ENCODE results near the gene ZNF662.
"Not testable (repeated sequence)": the region's sequence is repeated elsewhere in the genome, so short reads cannot be mapped to it uniquely, and the experiment has no call there.

Gene ZNF662

GRCh38 chr3:42906070-42906847 is at the start of gene ZNF662:
Gene ZNF662, plus strand, starts transcription at chr3:42906142. Its CDS starts 1,973 bp downstream, at chr3:42908115.
- peak; percentile 44 for DNase-seq

GRCh38 chr3:42856544-42856943 is 49.4 kb upstream of the ZNF662 start:
- DNase-seq = no peak

DNA sequence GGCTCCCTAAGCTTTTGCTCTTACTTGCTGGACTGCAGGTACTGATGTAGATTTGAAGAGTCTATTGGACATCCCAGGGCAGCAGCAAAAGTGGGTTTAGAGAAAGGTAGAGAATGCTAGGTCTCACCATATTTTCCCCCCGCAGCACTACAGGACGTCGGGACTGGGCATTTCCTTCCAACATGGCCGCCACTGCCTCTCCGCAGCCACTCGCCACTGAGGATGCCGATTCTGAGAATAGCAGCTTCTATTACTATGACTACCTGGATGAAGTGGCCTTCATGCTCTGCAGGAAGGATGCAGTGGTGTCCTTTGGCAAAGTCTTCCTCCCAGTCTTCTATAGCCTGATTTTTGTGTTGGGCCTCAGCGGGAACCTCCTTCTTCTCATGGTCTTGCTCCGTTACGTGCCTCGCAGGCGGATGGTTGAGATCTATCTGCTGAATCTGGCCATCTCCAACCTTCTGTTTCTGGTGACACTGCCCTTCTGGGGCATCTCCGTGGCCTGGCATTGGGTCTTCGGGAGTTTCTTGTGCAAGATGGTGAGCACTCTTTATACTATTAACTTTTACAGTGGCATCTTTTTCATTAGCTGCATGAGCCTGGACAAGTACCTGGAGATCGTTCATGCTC is 41.5 kb upstream of the ZNF662 start:
- no peak for DNase-seq

GRCh38 chr3:42865256-42865655 is 40.7 kb upstream of the ZNF662 start:
- no peak for DNase-seq

GRCh38 chr3:42867138-42867537 is 38.8 kb upstream of the ZNF662 start:
- no peak for DNase-seq

GRCh38 chr3:42868841-42869240 is 37.1 kb upstream of the ZNF662 start:
- DNase-seq = no peak

DNA sequence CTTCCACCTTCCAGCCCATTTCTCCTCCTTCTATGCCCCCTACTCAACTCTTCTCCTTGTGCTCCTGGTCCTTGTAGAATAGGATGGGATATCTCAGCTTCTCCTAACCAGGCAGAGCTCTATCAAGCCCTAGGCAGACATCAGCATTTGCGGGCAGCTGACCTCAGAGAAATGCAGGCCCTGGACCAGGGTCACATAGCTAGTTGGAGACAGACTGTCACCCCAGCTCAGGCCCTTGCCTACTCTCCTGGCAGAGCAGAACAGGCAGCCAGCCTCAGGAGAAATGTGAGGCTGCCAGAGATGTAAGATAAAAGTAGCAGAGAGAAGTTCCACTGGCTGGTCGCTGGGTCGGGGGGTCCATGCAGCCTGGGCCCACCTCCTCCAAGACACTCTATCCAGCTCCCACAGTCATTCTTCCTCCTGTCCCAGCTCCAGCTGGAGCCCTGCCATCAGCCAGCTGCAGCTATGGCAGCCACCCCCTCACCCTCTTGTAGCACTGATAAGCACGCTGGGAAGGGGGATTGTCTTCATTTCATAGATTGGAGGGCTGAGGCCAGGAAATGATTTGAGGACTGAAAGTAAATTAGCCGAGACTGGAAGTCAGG is 34.2 kb upstream of the ZNF662 start:
- peak; percentile 74 for DNase-seq

DNA sequence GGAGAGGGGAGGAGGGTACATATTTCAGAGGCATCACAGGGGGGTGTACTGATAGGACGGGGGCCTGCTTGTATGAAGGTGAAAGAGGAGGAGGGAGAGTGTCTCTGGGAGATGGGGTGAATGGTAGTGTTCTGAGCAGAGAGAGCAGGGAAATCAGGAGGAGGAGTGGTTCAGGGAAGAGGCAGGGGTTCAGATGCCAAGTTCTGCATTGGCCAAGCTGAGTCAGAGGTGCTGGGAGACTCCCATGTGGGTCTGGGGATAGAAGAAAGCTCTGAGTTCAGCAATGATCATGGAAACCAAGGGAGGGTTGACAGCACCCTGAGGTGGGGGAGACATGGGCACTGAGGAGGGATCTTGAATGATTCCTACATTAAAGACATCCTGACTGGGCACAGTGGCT is 33.2 kb upstream of the ZNF662 start:
- DNase-seq = no peak

DNA sequence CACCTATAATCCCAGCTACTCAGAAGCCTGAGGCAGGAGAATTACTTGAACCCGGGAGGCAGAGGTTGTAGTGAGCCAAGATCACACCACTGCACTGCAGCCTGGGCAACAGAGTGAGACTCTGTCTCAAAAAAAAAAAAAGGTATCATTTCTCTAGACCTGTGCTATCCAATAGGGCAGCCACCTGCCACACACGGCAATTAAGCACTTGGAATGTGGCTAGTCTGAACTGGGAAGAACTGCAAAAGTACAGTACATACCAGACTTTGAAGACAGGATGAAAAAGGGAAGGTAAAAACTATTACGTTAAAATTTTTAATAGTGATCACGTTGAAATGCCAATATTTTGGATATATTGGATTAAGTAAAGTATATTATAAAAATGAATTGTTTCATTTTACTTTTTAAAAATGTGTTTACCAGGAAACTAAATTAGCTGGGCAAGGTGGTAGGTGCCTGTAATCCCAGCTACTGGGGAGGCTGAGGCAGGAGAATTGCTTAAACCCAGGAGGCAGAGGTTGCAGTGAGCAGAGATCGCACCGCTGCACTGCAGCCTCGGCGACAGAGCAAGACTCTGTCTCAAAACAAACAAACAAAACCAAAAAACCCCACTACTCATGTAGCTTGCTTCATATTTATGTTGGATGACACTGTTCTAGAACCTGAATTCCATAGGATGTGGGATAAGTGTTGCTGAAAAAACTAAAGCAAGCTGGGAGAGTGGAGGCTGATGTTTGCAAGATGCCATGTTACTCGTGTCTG is 32.5 kb upstream of the ZNF662 start:
- DNase-seq = no peak

- DNase-seq = no peak
Observed at GRCh38 chr3:42874749-42875148, 31.2 kb upstream of the ZNF662 start.

DNA sequence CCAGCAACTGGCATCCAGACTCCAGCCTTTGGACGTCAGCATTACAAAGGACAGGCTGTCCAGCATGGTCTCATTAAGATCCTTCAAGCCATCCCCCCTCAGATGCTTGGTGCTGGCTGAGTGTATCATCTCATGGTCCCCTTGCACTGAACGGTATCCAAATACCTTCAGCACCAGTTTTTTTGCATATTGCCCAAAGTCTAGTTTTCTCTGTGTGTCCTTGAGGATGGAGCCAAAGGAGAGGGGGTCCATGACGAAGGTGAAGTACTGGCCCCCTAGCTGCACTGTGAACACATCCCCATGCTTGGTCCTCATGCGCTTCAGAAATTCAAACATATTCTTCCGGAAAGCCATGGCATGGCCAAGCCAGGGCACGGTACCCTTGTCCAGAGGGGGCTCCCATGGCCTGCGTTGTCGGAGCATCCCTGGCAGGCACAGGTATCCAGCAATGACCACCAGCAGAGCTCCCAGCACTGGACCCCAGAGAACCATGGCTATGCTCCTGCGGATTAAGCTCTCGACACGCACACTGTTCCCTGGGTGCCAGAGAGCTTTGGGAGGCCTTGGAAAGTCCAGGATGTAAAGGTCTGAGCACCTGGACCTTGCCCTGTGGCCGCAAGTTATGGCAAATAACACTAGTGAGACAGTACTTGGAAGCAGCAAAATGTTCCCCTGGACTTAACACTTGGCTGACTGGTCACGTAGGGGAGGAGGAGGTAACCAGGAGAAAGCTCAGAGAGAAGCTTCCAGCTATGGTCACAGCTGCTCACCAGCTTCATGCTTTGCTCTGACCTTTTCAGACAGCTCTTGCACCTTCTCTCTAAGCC is 30.4 kb upstream of the ZNF662 start, which contains the start of gene CYP8B1:
Gene CYP8B1, minus strand, starts transcription at position 555 of the 827 bp plus-strand sequence. Its CDS starts 63 bp downstream, at position 492.
- DNase-seq = no peak

- DNase-seq = no peak
Observed at GRCh38 chr3:42876401-42876800, 29.5 kb upstream of the ZNF662 start.

DNA sequence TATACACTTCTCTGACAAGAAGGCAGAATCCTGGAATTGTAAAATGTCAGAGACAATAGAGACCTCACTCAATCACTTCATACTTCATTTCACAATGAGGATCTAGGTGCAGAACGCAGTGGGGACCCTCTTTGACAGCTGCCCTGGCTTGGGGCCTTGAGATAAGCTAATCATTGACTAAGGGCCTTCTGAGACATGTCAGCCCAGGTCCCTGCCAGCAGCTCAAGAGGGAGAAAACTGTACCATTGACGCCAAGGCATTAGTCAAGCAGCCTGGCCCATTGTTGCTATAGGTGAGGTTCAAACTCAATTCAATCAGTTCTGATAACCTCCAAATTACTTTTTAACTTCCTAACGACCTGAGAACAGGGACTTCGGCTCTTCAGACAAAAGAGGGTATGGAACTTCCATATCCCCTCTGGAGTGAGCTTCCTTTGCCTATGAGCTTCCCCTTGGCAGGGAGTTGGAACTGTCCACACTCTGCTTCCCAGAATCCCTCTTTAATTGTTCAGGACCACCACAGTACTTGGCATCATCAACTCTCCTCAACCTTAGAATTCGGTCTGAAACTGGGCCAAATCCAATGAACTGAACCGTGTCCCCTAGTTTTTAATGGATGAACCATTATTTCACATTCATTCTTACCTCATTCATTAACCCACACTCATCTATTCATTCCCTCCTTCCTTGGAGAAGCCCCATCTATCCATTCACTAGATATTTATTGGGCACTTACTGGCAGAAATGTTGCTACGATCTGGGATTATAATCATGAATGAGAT is 28.8 kb upstream of the ZNF662 start:
- DNase-seq = no peak

GRCh38 chr3:42877881-42878280 is 28.1 kb upstream of the ZNF662 start:
- DNase-seq = no peak

DNA sequence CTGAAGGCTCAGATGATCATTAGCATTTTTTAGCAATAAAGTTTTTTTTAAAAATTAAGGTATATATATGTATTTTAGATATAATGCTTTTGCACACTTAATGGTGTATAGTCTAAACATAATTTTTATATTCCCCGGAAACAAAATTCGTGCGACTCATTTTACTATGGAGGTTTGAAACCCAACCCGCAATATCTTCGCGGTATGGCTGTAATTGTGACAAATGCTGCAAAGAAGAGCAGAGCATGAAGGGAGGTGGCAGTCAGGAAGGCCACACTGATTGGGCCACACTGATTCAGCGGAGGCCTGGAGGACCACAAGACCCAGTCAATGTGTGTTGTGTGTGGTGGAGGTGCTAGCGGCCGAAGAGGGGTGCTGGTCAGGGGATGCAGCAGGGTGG is 25.8 kb upstream of the ZNF662 start:
- no peak for DNase-seq

- DNase-seq = peak; percentile 95
Observed at GRCh38 chr3:42880601-42881451, 25.1 kb upstream of the ZNF662 start.

GRCh38 chr3:42883251-42883930 is 22.6 kb upstream of the ZNF662 start:
- not testable (repeated sequence) for DNase-seq

- DNase-seq = no peak
Observed at GRCh38 chr3:42884324-42884723, 21.6 kb upstream of the ZNF662 start.

GRCh38 chr3:42886294-42886822 is 19.6 kb upstream of the ZNF662 start:
- DNase-seq = no peak

DNA sequence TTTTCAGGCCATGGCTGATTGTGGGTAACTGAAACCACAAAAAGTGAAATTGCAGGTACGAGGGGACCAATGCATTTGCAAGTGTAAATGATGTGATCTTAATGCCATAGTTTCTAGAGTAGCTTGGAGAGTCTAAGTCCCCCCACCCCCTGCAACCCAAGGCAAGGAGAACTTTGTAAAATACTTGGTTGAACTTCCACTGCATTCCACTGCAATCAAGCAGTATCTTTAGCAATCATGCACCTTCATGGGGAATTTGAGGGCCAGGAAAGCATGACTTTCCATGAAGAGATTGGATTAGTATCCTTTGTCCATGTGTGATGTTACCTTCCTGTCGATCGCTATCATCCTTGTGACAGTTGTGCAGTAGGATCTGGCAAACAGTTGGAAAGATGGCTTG is 18.9 kb upstream of the ZNF662 start:
- no peak for DNase-seq

All from hematopoietic multipotent progenitor cell treated with erythropoietin and hydrocortisone succinate and interleukin-3 and kit ligand, for 4 days (in vitro differentiated cells).